ES-I3 (cell line): ENCODE data around the gene NCKAP5.

Source experiments
- H3K36me3 ChIP-seq: 2 replicates; pipeline ENCODE4 v1.6.1; 2013; ENCODE audit warnings: mild to moderate bottlenecking, low read length, control low read depth, moderate library complexity; ENCODE audit not compliant: insufficient read depth
- H3K4me1 ChIP-seq: 2 replicates; pipeline ENCODE4 v1.6.1; 2013; ENCODE audit warnings: mild to moderate bottlenecking, control low read depth, low read length; ENCODE audit not compliant: insufficient read depth
- H3K9ac ChIP-seq: 2 replicates; pipeline ENCODE4 v1.6.1; 2013; ENCODE audit warnings: low read depth, mild to moderate bottlenecking, low read length, moderate library complexity
- H3K9me3 ChIP-seq: 2 replicates; pipeline ENCODE4 v1.6.1; 2013; ENCODE audit warnings: mild to moderate bottlenecking, low read length, moderate library complexity; ENCODE audit not compliant: control insufficient read depth, insufficient read depth

Gene NCKAP5

GRCh38 chr2:133316557-133316956 is 251.7 kb downstream of the NCKAP5 start:
- Histone ChIP-seq H3K36me3 (no peaks in the 10 kb centered on the region), H3K4me1 (no peaks in the 10 kb centered on the region), H3K9ac (no peak overlapping the region), H3K9me3 (no peaks in the 10 kb centered on the region)

GRCh38 chr2:133315280-133315679 is 253.0 kb downstream of the NCKAP5 start:
- H3K4me1 ChIP-seq = no peaks in the 10 kb centered on the region
- H3K9me3 ChIP-seq = no peaks in the 10 kb centered on the region
- no peak overlapping the region for H3K9ac ChIP-seq
- H3K36me3 ChIP-seq = no peaks in the 10 kb centered on the region

- H3K36me3 ChIP-seq = no peaks in the 10 kb centered on the region
- no peak overlapping the region for H3K9ac ChIP-seq
- H3K4me1 ChIP-seq = no peaks in the 10 kb centered on the region
- no peaks in the 10 kb centered on the region for H3K9me3 ChIP-seq
Measured at GRCh38 chr2:133314795-133315194, 253.5 kb downstream of the NCKAP5 start.

- H3K36me3 ChIP-seq = no peaks in the 10 kb centered on the region
- H3K9ac ChIP-seq = no peak overlapping the region
- H3K4me1 ChIP-seq = no peaks in the 10 kb centered on the region
- H3K9me3 ChIP-seq = no peaks in the 10 kb centered on the region
Measured at GRCh38 chr2:133312038-133312729, 256.1 kb downstream of the NCKAP5 start.

GRCh38 chr2:133306236-133306635 is 262.0 kb downstream of the NCKAP5 start:
- Histone ChIP-seq H3K4me1 (no peaks in the 10 kb centered on the region), H3K9me3 (no peaks in the 10 kb centered on the region), H3K9ac (no peak overlapping the region), H3K36me3 (no peaks in the 10 kb centered on the region)

GRCh38 chr2:133304344-133304743 is 263.9 kb downstream of the NCKAP5 start:
- no peaks in the 10 kb centered on the region for H3K9me3 ChIP-seq
- no peaks in the 10 kb centered on the region for H3K4me1 ChIP-seq
- no peaks in the 10 kb centered on the region for H3K36me3 ChIP-seq
- H3K9ac ChIP-seq = no peak overlapping the region

GRCh38 chr2:133303150-133303549 is 265.1 kb downstream of the NCKAP5 start:
- Histone ChIP-seq H3K36me3 (no peaks in the 10 kb centered on the region), H3K9me3 (no peaks in the 10 kb centered on the region), H3K9ac (no peak overlapping the region), H3K4me1 (no peaks in the 10 kb centered on the region)

GRCh38 chr2:133296401-133296800 is 271.9 kb downstream of the NCKAP5 start:
- no peaks in the 10 kb centered on the region for H3K9me3 ChIP-seq
- no peak overlapping the region for H3K9ac ChIP-seq
- H3K4me1 ChIP-seq = no peaks in the 10 kb centered on the region
- no peaks in the 10 kb centered on the region for H3K36me3 ChIP-seq

GRCh38 chr2:133293544-133294353 is 274.5 kb downstream of the NCKAP5 start:
- no peaks in the 10 kb centered on the region for H3K36me3 ChIP-seq
- H3K9me3 ChIP-seq = no peaks in the 10 kb centered on the region
- H3K9ac ChIP-seq = no peak overlapping the region
- H3K4me1 ChIP-seq = no peaks in the 10 kb centered on the region

GRCh38 chr2:133292259-133292658 is 276.0 kb downstream of the NCKAP5 start:
- Histone ChIP-seq H3K9me3 (no peaks in the 10 kb centered on the region), H3K4me1 (no peaks in the 10 kb centered on the region), H3K36me3 (no peaks in the 10 kb centered on the region), H3K9ac (no peak overlapping the region)

- H3K9ac ChIP-seq = no peak overlapping the region
- H3K9me3 ChIP-seq = no peaks in the 10 kb centered on the region
- no peaks in the 10 kb centered on the region for H3K36me3 ChIP-seq
- H3K4me1 ChIP-seq = no peaks in the 10 kb centered on the region
Measured at GRCh38 chr2:133287709-133288108, 280.6 kb downstream of the NCKAP5 start.

GRCh38 chr2:133286326-133286922 is 281.8 kb downstream of the NCKAP5 start:
- Histone ChIP-seq H3K9ac (no peak overlapping the region), H3K9me3 (no peaks in the 10 kb centered on the region), H3K4me1 (no peaks in the 10 kb centered on the region), H3K36me3 (no peaks in the 10 kb centered on the region)

- Histone ChIP-seq H3K36me3 (no peaks in the 10 kb centered on the region), H3K9me3 (no peaks in the 10 kb centered on the region), H3K4me1 (no peaks in the 10 kb centered on the region), H3K9ac (no peak overlapping the region)
Measured at GRCh38 chr2:133273031-133273430, 295.2 kb downstream of the NCKAP5 start.

GRCh38 chr2:133271105-133271504 is 297.2 kb downstream of the NCKAP5 start:
- Histone ChIP-seq H3K9ac (no peak overlapping the region), H3K36me3 (no peaks in the 10 kb centered on the region), H3K4me1 (no peaks in the 10 kb centered on the region), H3K9me3 (no peaks in the 10 kb centered on the region)

- no peaks in the 10 kb centered on the region for H3K36me3 ChIP-seq
- no peak overlapping the region for H3K9ac ChIP-seq
- no peaks in the 10 kb centered on the region for H3K9me3 ChIP-seq
- H3K4me1 ChIP-seq = no peaks in the 10 kb centered on the region
Measured at GRCh38 chr2:133270550-133270949, 297.7 kb downstream of the NCKAP5 start.
